Neural cell (in vitro differentiated cells): ENCODE measurements around the gene SRSF2. TPM values are rescaled to one million over a fixed set of nuclear protein-coding genes. Genes with fewer than 3 reads are reported as not detected.

Experiments used
- H2AFZ ChIP-seq: fragments of 200-600, 300-800 bp; sonication (generic), shearing (Covaris generic); 2 replicates; pipeline ENCODE4 v1.6.0; 2014; ENCODE audit warnings: low read depth, mild to moderate bottlenecking, antibody characterized with exemption, low read length, moderate library complexity
- H3F3A ChIP-seq: fragments of 200-600 bp; shearing (Covaris generic); 2 replicates; pipeline ENCODE4 v1.6.1; 2016; ENCODE audit warnings: mild to moderate bottlenecking, moderate library complexity, mixed read lengths, antibody characterized with exemption, low read length; ENCODE audit not compliant: insufficient read depth, poor library complexity, severe bottlenecking
- H3K27ac ChIP-seq: fragments of 200-600, 300-800 bp; sonication (generic), shearing (Covaris generic); 2 replicates; pipeline ENCODE4 v1.5.1; 2014; ENCODE audit warnings: mild to moderate bottlenecking, low read length, moderate library complexity
- H3K27me3 ChIP-seq: fragments of 300-800, 200-600 bp; sonication (generic), shearing (Covaris generic); 2 replicates; pipeline ENCODE4 v1.6.0; 2014; ENCODE audit warnings: mild to moderate bottlenecking, low read depth, low read length, moderate library complexity; ENCODE audit not compliant: insufficient read depth
- H3K36me3 ChIP-seq: fragments of 300-800, 200-600 bp; sonication (generic), shearing (Covaris generic); 2 replicates; pipeline ENCODE4 v1.5.1; 2014; ENCODE audit warnings: mild to moderate bottlenecking, antibody characterized with exemption, low read length, moderate library complexity; ENCODE audit not compliant: insufficient read depth
- H3K4me2 ChIP-seq: fragments of 300-800, 200-600 bp; sonication (generic), shearing (Covaris generic); 2 replicates; pipeline ENCODE4 v1.6.0; 2014; ENCODE audit warnings: mild to moderate bottlenecking, low read length
- H3K4me3 ChIP-seq: fragments of 300-800, 200-600 bp; sonication (generic), shearing (Covaris generic); 2 replicates; pipeline ENCODE4 v1.5.1; 2014; ENCODE audit warnings: mild to moderate bottlenecking, low read length, moderate library complexity
- H3K79me2 ChIP-seq: fragments of 200-600 bp; shearing (Covaris generic); replicated peaks from 2 replicates; pipeline ENCODE4 v1.6.0; 2014; ENCODE audit warnings: mild to moderate bottlenecking, low read length, moderate library complexity; ENCODE audit not compliant: insufficient read depth
- H3K9ac ChIP-seq: fragments of 300-800, 200-600 bp; sonication (generic), shearing (Covaris generic); 2 replicates; pipeline ENCODE4 v1.6.1; 2016; ENCODE audit warnings: mild to moderate bottlenecking, low read length, mixed read lengths
- H3K9me2 ChIP-seq: fragments of 200-600 bp; shearing (Covaris generic); 2 replicates; pipeline ENCODE4 v1.6.1; 2016; ENCODE audit warnings: mild to moderate bottlenecking, low read length, mixed read lengths; ENCODE audit not compliant: insufficient read depth
- H3K9me3 ChIP-seq: fragments of 200-600, 300-800 bp; sonication (generic), shearing (Covaris generic); 2 replicates; pipeline ENCODE4 v1.6.1; 2016; ENCODE audit warnings: mild to moderate bottlenecking, mixed run types, low read length, moderate library complexity, mixed read lengths
- H4K20me1 ChIP-seq: fragments of 200-600 bp; shearing (Covaris generic); 2 replicates; pipeline ENCODE4 v1.6.1; 2016; ENCODE audit warnings: mild to moderate bottlenecking, mixed run types; ENCODE audit not compliant: insufficient read depth
- EP300 ChIP-seq: fragments of 450-650 bp; conservative IDR thresholded peaks from 2 replicates; pipeline ENCODE4 v1.6.1; 2014; ENCODE audit warnings: antibody characterized with exemption, mild to moderate bottlenecking, moderate library complexity; ENCODE audit not compliant: poor library complexity, severe bottlenecking
- EZH2 ChIP-seq: fragments of 200-600, 300-800 bp; shearing (Covaris generic), sonication (generic); IDR thresholded peaks from 2 replicates; pipeline ENCODE4 v1.6.1; 2014; ENCODE audit warnings: antibody characterized with exemption, low read length, borderline replicate concordance, mild to moderate bottlenecking; ENCODE audit not compliant: insufficient read depth, poor library complexity, severe bottlenecking
- MXI1 ChIP-seq: fragments of 450-650 bp; conservative IDR thresholded peaks from 2 replicates; pipeline ENCODE4 v1.6.1; 2014; ENCODE audit warnings: antibody characterized with exemption, mild to moderate bottlenecking; ENCODE audit not compliant: poor library complexity, severe bottlenecking
- POLR2AphosphoS5 ChIP-seq: IDR thresholded peaks from 2 replicates; pipeline ENCODE4 v1.6.1; 2012
- RAD21 ChIP-seq: fragments of 450-650 bp; conservative IDR thresholded peaks from 2 replicates; pipeline ENCODE4 v1.6.1; 2014; ENCODE audit warnings: antibody characterized with exemption, mild to moderate bottlenecking, moderate library complexity
- SMC3 ChIP-seq: fragments of 450-650 bp; conservative IDR thresholded peaks from 2 replicates; pipeline ENCODE4 v1.6.1; 2014; ENCODE audit warnings: antibody characterized with exemption, mild to moderate bottlenecking, moderate library complexity; ENCODE audit not compliant: poor library complexity
- TAF1 ChIP-seq: IDR thresholded peaks from 2 replicates; pipeline ENCODE4 v1.6.1; 2012; ENCODE audit warnings: low read depth
- polyA plus RNA-seq: library from polyadenylated mRNA; depleted of rRNA; stranded (reverse); fragments of >200 nt; gene quantifications from 2 replicates; pipeline ENCODE4 v1.2.3, GENCODE V29; 2014
- TF ChIP-seq, protein P1 (sequence below): IDR thresholded peaks from 2 replicates; pipeline ENCODE4 v1.6.1; 2012; ENCODE audit warnings: borderline replicate concordance
- TF ChIP-seq, protein P2 (sequence below): fragments of 450-650 bp; IDR thresholded peaks from 2 replicates; pipeline ENCODE4 v1.5.1; 2014; ENCODE audit warnings: antibody characterized with exemption, mild to moderate bottlenecking, moderate library complexity; ENCODE audit not compliant: poor library complexity, severe bottlenecking

Gene SRSF2
- polyA plus RNA-seq, 1 donor from 2014 or later: 355 TPM

DNA sequence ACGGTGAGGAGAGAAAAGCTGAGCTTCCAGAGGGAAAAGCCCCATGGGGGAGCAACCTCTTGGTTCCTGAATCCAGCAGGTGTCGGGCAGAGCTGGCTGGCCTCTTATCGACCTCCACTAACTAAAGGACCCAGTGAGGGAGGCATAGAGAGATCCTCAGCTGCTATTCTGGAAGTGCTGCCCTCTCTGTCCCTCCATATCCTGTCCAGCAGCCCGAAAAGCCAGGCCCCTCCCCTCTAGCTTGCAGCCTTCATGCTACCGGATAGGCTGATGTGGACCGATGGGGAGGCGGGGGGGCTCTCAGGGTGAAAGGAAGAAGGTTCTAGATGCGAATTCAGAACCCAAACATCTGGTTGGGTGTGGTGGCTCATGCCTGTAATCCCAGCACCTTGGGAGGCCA is 51.3 kb downstream of the SRSF2 start:
- H3K27ac ChIP-seq: no peak overlapping the region
- no peaks in the 10 kb centered on the region for H3K9me2 ChIP-seq
- no peaks in the 10 kb centered on the region for H3K79me2 ChIP-seq
- H3K9ac ChIP-seq: no peak overlapping the region
- no peaks in the 10 kb centered on the region for H3K27me3 ChIP-seq
- H4K20me1 ChIP-seq: no peaks in the 10 kb centered on the region
- H3F3A ChIP-seq: no peaks in the 10 kb centered on the region
- no peak overlapping the region for H3K4me2 ChIP-seq
- H3K9me3 ChIP-seq: no peaks in the 10 kb centered on the region
- no peaks in the 10 kb centered on the region for H3K36me3 ChIP-seq
- H3K4me3 ChIP-seq: no peak overlapping the region
- H2AFZ ChIP-seq: no peak overlapping the region
- TF ChIP-seq, protein P1, sequence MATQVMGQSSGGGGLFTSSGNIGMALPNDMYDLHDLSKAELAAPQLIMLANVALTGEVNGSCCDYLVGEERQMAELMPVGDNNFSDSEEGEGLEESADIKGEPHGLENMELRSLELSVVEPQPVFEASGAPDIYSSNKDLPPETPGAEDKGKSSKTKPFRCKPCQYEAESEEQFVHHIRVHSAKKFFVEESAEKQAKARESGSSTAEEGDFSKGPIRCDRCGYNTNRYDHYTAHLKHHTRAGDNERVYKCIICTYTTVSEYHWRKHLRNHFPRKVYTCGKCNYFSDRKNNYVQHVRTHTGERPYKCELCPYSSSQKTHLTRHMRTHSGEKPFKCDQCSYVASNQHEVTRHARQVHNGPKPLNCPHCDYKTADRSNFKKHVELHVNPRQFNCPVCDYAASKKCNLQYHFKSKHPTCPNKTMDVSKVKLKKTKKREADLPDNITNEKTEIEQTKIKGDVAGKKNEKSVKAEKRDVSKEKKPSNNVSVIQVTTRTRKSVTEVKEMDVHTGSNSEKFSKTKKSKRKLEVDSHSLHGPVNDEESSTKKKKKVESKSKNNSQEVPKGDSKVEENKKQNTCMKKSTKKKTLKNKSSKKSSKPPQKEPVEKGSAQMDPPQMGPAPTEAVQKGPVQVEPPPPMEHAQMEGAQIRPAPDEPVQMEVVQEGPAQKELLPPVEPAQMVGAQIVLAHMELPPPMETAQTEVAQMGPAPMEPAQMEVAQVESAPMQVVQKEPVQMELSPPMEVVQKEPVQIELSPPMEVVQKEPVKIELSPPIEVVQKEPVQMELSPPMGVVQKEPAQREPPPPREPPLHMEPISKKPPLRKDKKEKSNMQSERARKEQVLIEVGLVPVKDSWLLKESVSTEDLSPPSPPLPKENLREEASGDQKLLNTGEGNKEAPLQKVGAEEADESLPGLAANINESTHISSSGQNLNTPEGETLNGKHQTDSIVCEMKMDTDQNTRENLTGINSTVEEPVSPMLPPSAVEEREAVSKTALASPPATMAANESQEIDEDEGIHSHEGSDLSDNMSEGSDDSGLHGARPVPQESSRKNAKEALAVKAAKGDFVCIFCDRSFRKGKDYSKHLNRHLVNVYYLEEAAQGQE: no peak
- no peak for TF ChIP-seq EP300
- TF ChIP-seq SMC3: no peak
- TF ChIP-seq MXI1: no peak
- TF ChIP-seq POLR2AphosphoS5: no peak
- TF ChIP-seq TAF1: no peak

DNA sequence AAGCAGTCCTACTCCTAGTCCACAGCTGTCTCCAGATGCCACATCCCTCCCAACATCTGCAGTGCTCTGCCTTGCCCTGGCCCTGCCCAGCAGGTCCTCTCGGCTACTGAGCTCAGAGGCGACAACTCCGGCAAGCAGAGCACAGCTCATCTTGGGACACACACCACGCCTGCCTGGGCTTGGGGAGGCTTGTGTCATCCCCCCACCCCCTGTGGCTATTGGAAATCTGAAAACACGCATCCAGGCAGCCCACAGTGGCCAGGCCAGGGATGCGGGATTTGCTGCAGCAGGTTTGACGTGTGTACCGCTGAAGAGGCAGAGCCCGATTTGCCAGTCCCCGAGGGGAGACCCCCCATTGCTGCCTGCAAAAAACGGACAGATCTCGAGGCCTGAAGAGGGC is 51.8 kb downstream of the SRSF2 start:
- Histone ChIP-seq H3K9me2 (no peaks in the 10 kb centered on the region), H3K9ac (no peak overlapping the region), H3K9me3 (no peaks in the 10 kb centered on the region), H3K27ac (no peak overlapping the region), H2AFZ (no peak overlapping the region), H3K27me3 (no peaks in the 10 kb centered on the region), H4K20me1 (no peaks in the 10 kb centered on the region), H3K79me2 (no peaks in the 10 kb centered on the region), H3K36me3 (no peaks in the 10 kb centered on the region), H3K4me2 (no peak overlapping the region), H3F3A (no peaks in the 10 kb centered on the region), H3K4me3 (no peak overlapping the region)
- TF ChIP-seq, protein P1: no peak
- no peak for TF ChIP-seq EZH2
- no peak for TF ChIP-seq SMC3
- no peak for TF ChIP-seq EP300
- no peak for TF ChIP-seq RAD21
- no peak for TF ChIP-seq POLR2AphosphoS5
- TF ChIP-seq MXI1: no peak
- no peak for TF ChIP-seq TAF1
- TF ChIP-seq, protein P2, sequence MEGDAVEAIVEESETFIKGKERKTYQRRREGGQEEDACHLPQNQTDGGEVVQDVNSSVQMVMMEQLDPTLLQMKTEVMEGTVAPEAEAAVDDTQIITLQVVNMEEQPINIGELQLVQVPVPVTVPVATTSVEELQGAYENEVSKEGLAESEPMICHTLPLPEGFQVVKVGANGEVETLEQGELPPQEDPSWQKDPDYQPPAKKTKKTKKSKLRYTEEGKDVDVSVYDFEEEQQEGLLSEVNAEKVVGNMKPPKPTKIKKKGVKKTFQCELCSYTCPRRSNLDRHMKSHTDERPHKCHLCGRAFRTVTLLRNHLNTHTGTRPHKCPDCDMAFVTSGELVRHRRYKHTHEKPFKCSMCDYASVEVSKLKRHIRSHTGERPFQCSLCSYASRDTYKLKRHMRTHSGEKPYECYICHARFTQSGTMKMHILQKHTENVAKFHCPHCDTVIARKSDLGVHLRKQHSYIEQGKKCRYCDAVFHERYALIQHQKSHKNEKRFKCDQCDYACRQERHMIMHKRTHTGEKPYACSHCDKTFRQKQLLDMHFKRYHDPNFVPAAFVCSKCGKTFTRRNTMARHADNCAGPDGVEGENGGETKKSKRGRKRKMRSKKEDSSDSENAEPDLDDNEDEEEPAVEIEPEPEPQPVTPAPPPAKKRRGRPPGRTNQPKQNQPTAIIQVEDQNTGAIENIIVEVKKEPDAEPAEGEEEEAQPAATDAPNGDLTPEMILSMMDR: no peak
